ENCODE measurements around the gene HOXB4. TPM values are rescaled to one million over a fixed set of nuclear protein-coding genes. Genes with fewer than 3 reads are reported as not detected.

Gene HOXB4
- total and polyA plus RNA-seq, 4 donors = 1.4 to 6.7 (median 2.6) TPM

DNA sequence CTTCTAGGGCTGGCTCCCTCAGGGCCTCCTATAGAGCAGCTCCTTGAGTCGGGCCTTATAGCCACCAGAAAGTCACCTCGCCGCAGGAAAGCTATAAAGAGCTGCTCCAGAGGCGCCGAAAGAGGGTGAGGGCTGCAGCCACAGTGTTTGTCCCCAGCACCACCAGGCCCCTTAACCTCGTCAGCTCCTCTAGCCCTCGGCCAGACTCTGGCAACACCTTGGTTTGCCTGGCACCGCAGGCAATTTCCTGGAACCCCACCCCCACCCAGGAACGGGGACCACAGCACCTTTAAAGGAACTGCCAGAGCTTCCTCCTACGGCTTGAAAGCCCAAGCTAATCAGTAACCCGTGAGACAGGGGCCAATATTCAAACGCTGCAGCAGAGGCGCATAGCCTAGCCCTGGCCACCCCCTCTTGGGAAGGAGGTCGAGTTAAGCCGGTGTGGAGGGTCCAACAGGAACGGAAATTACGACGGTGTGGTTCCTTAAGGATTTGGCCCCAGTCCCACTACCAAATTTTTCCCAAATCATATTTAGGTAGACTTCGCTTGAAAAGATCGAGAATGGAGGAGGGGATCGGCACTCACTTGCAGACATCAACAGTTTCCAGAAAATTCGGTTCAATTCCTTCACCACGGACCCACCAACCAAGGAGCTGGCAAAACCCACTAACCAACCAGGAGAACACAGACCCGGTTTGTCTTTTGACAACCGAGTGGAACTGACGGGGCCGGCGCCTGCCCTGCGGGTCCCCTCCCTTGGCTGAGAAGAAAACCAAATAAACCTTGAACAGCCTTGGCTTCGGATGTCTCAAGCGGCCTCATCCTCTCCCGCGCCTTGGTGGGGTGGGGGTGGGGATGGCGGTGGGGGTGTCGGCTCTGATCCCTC, 23.6 kb upstream of the HOXB4 start:
- no peak overlapping the region for H3K4me3 ChIP-seq
- DNase-seq = no peak

DNA sequence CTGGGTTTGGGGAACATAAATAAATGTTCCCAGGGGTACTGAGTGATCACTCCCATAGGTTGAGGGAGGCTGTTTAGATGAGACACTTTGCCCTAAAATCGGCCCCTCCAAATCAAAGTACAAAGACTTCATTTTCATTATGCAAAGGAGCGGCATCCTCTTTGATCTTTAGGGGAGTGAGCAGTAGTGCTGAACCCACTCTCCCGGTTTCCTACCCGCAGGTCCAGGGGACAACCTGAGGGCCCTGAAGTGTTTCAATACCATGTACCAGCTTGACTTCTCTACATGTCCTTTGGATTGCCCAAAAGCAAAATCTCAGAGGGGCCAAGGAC, 23.0 kb upstream of the HOXB4 start:
- DNase-seq (no peak), ATAC-seq (ENCODE audit: insufficient read depth, low FRiP score) (no peak)
- Histone ChIP-seq H3K27me3 (ENCODE audit: control insufficient read depth in 3 of 3, insufficient read depth in 3 of 3, low read length in 2 of 3) (peaks cover 0 to 91% (median 30%) of the 10 kb centered on the region in 3 donors), H3K4me1 (ENCODE audit: control insufficient read depth in 5 of 5, insufficient read depth in 5 of 5, low read length in 5 of 5) (peaks cover 0 to 16% (median 0%) of the 10 kb centered on the region in 5 donors), H3K4me3 (no peak overlapping the region), H3K36me3 (ENCODE audit: control insufficient read depth in 4 of 4, insufficient read depth in 4 of 4, low read length in 4 of 4) (no peaks in the 10 kb centered on the region), H3K27ac (ENCODE audit: low read depth in 1 of 2, low read length in 1 of 2) (no peak overlapping the region), H3K9me3 (ENCODE audit: control insufficient read depth in 4 of 4, insufficient read depth in 3 of 4, low read length in 3 of 4) (peaks cover 0 to 2% (median 0%) of the 10 kb centered on the region in 4 donors), H3K9ac (ENCODE audit: insufficient read depth in 1 of 2, low read length in 2 of 2) (no peak overlapping the region)
- TF ChIP-seq, protein P1, sequence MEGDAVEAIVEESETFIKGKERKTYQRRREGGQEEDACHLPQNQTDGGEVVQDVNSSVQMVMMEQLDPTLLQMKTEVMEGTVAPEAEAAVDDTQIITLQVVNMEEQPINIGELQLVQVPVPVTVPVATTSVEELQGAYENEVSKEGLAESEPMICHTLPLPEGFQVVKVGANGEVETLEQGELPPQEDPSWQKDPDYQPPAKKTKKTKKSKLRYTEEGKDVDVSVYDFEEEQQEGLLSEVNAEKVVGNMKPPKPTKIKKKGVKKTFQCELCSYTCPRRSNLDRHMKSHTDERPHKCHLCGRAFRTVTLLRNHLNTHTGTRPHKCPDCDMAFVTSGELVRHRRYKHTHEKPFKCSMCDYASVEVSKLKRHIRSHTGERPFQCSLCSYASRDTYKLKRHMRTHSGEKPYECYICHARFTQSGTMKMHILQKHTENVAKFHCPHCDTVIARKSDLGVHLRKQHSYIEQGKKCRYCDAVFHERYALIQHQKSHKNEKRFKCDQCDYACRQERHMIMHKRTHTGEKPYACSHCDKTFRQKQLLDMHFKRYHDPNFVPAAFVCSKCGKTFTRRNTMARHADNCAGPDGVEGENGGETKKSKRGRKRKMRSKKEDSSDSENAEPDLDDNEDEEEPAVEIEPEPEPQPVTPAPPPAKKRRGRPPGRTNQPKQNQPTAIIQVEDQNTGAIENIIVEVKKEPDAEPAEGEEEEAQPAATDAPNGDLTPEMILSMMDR (IDR thresholded peaks at IDR 0.05; ENCODE audit: control extremely low read depth, extremely low read depth) = no peak
- WGBS, 2 donors = 56 to 84% methylated on average over 4 of the region's 4 CpGs

More for the DNA sequence above, 23.6 kb upstream of the HOXB4 start:
- Histone ChIP-seq H3K36me3 (ENCODE audit: control insufficient read depth in 4 of 4, insufficient read depth in 4 of 4, low read length in 4 of 4) (peaks cover 0 to 4% (median 0%) of the 10 kb centered on the region in 4 donors), H3K4me1 (ENCODE audit: control insufficient read depth in 5 of 5, insufficient read depth in 5 of 5, low read length in 5 of 5) (peaks cover 0 to 10% (median 0%) of the 10 kb centered on the region in 5 donors), H3K27ac (ENCODE audit: low read depth in 1 of 2, low read length in 1 of 2) (no peak overlapping the region), H3K9ac (ENCODE audit: insufficient read depth in 1 of 2, low read length in 2 of 2) (no peak overlapping the region), H3K27me3 (ENCODE audit: control insufficient read depth in 3 of 3, insufficient read depth in 3 of 3, low read length in 2 of 3) (peaks cover 0 to 90% (median 34%) of the 10 kb centered on the region in 3 donors), H3K9me3 (ENCODE audit: control insufficient read depth in 4 of 4, insufficient read depth in 3 of 4, low read length in 3 of 4) (peaks cover 0 to 2% (median 0%) of the 10 kb centered on the region in 4 donors)
- no peak for ATAC-seq (ENCODE audit: insufficient read depth, low FRiP score)
- TF ChIP-seq, protein P1 (IDR thresholded peaks at IDR 0.05; ENCODE audit: control extremely low read depth, extremely low read depth) = no peak
- 36 to 38% methylated on average over 33 to 35 of the region's 35 CpGs for WGBS, 2 donors

DNA sequence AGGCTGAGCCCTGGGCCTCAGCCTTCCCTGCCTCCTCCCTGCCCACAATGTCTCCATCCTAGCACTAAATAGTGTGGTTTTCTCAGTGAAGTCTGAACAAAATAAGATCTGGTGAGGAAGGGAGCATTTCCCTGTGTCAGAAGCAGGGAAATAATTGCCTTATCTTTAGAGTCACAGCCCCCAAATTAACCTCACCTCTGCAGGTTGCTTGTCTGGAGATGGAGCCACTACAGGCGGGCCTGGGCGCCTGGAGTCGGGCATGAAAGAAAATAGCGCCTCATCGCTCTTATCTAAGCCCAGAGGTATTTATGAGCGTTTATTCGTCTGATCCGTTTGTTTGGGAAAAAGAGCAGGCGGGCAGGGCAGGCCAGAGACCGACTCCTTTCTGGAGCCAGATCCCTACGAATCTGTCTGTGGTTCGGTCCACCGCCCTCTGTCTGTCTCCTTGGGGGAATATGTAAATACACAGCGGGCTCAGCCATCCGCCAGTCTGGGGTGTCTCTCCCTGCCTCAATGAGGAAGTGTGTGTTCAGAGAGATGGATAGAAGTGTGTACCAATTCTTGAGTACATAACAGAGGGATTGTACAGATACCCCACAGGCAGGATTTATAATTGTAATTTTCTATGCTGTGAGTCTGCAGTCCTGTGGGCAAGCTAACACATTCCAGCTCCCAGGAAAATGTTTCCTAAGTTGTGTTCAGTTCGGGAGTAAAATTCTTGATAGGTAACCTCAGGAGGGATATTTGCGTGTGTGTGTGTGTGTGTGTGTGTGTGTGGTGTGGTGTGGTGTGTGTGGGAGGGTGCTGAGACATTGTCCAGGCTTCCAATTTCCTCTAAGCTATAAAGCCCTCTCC, 22.3 kb upstream of the HOXB4 start:
- Histone ChIP-seq H3K9ac (ENCODE audit: insufficient read depth in 1 of 2, low read length in 2 of 2) (no peak overlapping the region), H3K9me3 (ENCODE audit: control insufficient read depth in 4 of 4, insufficient read depth in 3 of 4, low read length in 3 of 4) (peaks cover 0 to 2% (median 0%) of the 10 kb centered on the region in 4 donors), H3K4me3 (no peak overlapping the region), H3K4me1 (ENCODE audit: control insufficient read depth in 5 of 5, insufficient read depth in 5 of 5, low read length in 5 of 5) (peaks cover 0 to 23% (median under 1%) of the 10 kb centered on the region in 5 donors), H3K27me3 (ENCODE audit: control insufficient read depth in 3 of 3, insufficient read depth in 3 of 3, low read length in 2 of 3) (peaks cover 0 to 88% (median 30%) of the 10 kb centered on the region in 3 donors), H3K27ac (ENCODE audit: low read depth in 1 of 2, low read length in 1 of 2) (no peak overlapping the region), H3K36me3 (ENCODE audit: control insufficient read depth in 4 of 4, insufficient read depth in 4 of 4, low read length in 4 of 4) (no peaks in the 10 kb centered on the region)
- DNase-seq (no peak), ATAC-seq (ENCODE audit: insufficient read depth, low FRiP score) (no peak)
- TF ChIP-seq, protein P1 (IDR thresholded peaks at IDR 0.05; ENCODE audit: control extremely low read depth, extremely low read depth) = no peak
- 52 to 69% methylated on average over 17 of the region's 17 CpGs for WGBS, 2 donors
